ENCODE results near the gene ST6GALNAC5. TPM values are rescaled to one million over a fixed set of nuclear protein-coding genes. Genes with fewer than 3 reads are reported as not detected.

Gene ST6GALNAC5
- total and polyA plus RNA-seq, 2 of the 13 experiments (the other 11 are each of a cell fraction or from before 2014, with no cell fraction given) = not detected

DNA sequence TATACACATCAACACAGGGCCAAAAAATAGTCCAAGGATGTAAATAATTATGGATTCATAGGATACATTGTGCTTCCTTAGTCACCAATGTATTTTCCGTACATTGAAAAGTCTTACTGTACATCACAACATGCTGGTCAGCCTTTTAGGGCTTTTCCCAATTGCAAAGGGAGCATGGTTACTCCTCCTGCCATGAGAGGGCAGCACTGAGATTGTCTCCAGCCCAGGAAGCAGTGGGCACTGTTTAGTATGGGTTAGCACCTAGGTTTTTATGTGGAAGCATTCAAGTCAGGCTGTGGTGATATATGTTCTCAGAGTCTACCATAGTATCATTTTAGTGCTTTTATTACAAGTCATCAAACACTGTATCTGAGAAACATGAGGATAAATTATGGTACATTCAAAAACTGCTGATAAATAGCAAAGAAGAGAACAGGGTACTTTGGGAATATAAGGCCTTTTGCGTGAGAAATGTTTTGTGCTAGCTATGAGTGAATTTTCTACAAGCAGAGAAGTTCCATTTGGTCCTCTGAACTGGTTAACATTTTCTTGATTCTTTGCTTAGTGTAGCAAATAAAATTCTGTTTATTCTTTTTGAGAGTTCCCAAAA lies 34.0 kb downstream of the ST6GALNAC5 start (continued):
- no peak for TF ChIP-seq HHEX (CRISPR knock-in tag; IDR thresholded peaks at IDR 0.05)
- TF ChIP-seq ZNF724P (CRISPR knock-in tag; IDR thresholded peaks at IDR 0.05; ENCODE audit: borderline replicate concordance) = no peak

DNA sequence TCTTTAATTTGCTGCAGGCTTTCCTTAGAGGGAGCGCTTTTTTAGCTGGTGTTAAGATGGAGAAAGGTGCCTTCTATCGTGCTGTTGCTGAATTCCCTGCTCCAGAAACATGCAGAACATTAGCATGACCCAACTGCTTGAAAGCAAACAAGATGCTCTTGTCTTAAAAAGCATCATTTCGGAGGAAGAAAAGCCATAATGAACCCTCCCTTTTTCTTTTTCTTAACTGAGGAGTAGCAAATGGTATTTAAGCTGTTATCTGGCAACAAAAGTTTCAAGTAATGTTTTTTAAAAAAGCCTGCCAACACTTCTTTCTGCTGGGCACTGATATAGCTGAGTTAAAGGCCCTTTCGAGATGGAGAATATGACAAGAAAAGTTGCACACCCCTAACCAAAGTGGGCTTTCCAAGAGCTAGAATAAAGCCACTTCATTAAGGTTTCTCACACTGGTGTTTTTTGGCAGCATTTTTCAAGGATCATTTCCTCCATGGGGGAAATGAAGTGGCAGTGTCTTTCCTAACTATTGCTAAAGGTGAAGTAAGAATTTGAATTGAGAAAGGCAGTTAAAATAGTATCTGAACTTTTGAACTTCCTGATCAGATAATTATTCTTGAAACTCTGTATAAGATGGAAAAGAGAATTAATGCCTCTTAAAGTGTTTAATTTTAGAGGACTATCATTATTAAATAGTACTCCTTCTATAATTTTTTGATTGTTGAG lies 38.8 kb downstream of the ST6GALNAC5 start:
- Histone ChIP-seq H3K79me2 (ENCODE audit: insufficient read depth, low read length) (no peaks in the 10 kb centered on the region), H3K4me3 (replicated peaks in 1 of 3; ENCODE audit: insufficient read depth in 1 of 3, low read depth in 2 of 3, low read length in 3 of 3) (no peak overlapping the region), H4K20me1 (ENCODE audit: insufficient read depth, low read length) (no peaks in the 10 kb centered on the region), H3K9me3 (ENCODE audit: low read length) (no peaks in the 10 kb centered on the region), H2AFZ (ENCODE audit: low read length) (no peak overlapping the region), H3K27me3 (ENCODE audit: control insufficient read depth in 1 of 2, insufficient read depth in 2 of 2, low read length in 2 of 2) (no peaks in the 10 kb centered on the region; a peak in 1 of 5 replicates), H3K27ac (ENCODE audit: extremely low read length, insufficient read depth, low read length) (no peak overlapping the region), H3K9ac (ENCODE audit: insufficient read depth, low read depth, low read length) (no peak overlapping the region), H3K36me3 (replicated peaks in 1 of 2; ENCODE audit: control insufficient read depth in 1 of 2, insufficient read depth in 2 of 2, low read length in 2 of 2) (no peaks in the 10 kb centered on the region), H3K4me1 (ENCODE audit: insufficient read depth, low read length) (no peaks in the 10 kb centered on the region), H3K4me2 (ENCODE audit: low read depth, low read length) (no peak overlapping the region)
- POLR2A ChIA-PET = no interaction called here
- BruUV-seq (replicated peaks) = no TSS peak
- FAIRE-seq (no peak), ATAC-seq (no peak), DNase-seq (ENCODE audit: low spot score) (no peak)
- WGBS (ENCODE audit: low lambda C conversion rate) = 0% methylated on average over 4 of the region's 4 CpGs
- in situ Hi-C loops (cut with HindIII; ENCODE audit: extremely low pct_ligation_motif_present, low pct_unique_long_range_greater_than_20kb) = loop anchor here (10.0 kb wide), 1 partner anchor 219 kb away; no protein-coding TSS in a partner anchor
- CTCF ChIA-PET (ENCODE audit: low intra/inter-chr PET ratio, low total read pairs) = no interaction called here
- intact Hi-C loops (cut with micrococcal nuclease; ENCODE audit: unreplicated experiment) = no loop called here
- TF ChIP-seq, protein P1, sequence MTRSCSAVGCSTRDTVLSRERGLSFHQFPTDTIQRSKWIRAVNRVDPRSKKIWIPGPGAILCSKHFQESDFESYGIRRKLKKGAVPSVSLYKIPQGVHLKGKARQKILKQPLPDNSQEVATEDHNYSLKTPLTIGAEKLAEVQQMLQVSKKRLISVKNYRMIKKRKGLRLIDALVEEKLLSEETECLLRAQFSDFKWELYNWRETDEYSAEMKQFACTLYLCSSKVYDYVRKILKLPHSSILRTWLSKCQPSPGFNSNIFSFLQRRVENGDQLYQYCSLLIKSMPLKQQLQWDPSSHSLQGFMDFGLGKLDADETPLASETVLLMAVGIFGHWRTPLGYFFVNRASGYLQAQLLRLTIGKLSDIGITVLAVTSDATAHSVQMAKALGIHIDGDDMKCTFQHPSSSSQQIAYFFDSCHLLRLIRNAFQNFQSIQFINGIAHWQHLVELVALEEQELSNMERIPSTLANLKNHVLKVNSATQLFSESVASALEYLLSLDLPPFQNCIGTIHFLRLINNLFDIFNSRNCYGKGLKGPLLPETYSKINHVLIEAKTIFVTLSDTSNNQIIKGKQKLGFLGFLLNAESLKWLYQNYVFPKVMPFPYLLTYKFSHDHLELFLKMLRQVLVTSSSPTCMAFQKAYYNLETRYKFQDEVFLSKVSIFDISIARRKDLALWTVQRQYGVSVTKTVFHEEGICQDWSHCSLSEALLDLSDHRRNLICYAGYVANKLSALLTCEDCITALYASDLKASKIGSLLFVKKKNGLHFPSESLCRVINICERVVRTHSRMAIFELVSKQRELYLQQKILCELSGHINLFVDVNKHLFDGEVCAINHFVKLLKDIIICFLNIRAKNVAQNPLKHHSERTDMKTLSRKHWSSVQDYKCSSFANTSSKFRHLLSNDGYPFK (CRISPR knock-in tag; IDR thresholded peaks at IDR 0.05; ENCODE audit: borderline replicate concordance) = no peak
- TF ChIP-seq ZFP41 (CRISPR knock-in tag; IDR thresholded peaks at IDR 0.05; ENCODE audit: borderline replicate concordance) = no peak
- no peak for TF ChIP-seq PLRG1 (conservative IDR thresholded peaks at IDR 0.05)
- TF ChIP-seq, protein P2, sequence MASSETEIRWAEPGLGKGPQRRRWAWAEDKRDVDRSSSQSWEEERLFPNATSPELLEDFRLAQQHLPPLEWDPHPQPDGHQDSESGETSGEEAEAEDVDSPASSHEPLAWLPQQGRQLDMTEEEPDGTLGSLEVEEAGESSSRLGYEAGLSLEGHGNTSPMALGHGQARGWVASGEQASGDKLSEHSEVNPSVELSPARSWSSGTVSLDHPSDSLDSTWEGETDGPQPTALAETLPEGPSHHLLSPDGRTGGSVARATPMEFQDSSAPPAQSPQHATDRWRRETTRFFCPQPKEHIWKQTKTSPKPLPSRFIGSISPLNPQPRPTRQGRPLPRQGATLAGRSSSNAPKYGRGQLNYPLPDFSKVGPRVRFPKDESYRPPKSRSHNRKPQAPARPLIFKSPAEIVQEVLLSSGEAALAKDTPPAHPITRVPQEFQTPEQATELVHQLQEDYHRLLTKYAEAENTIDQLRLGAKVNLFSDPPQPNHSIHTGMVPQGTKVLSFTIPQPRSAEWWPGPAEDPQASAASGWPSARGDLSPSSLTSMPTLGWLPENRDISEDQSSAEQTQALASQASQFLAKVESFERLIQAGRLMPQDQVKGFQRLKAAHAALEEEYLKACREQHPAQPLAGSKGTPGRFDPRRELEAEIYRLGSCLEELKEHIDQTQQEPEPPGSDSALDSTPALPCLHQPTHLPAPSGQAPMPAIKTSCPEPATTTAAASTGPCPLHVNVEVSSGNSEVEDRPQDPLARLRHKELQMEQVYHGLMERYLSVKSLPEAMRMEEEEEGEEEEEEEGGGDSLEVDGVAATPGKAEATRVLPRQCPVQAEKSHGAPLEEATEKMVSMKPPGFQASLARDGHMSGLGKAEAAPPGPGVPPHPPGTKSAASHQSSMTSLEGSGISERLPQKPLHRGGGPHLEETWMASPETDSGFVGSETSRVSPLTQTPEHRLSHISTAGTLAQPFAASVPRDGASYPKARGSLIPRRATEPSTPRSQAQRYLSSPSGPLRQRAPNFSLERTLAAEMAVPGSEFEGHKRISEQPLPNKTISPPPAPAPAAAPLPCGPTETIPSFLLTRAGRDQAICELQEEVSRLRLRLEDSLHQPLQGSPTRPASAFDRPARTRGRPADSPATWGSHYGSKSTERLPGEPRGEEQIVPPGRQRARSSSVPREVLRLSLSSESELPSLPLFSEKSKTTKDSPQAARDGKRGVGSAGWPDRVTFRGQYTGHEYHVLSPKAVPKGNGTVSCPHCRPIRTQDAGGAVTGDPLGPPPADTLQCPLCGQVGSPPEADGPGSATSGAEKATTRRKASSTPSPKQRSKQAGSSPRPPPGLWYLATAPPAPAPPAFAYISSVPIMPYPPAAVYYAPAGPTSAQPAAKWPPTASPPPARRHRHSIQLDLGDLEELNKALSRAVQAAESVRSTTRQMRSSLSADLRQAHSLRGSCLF (CRISPR knock-in tag; IDR thresholded peaks at IDR 0.05; ENCODE audit: borderline replicate concordance) = no peak
- TF ChIP-seq, protein P3, sequence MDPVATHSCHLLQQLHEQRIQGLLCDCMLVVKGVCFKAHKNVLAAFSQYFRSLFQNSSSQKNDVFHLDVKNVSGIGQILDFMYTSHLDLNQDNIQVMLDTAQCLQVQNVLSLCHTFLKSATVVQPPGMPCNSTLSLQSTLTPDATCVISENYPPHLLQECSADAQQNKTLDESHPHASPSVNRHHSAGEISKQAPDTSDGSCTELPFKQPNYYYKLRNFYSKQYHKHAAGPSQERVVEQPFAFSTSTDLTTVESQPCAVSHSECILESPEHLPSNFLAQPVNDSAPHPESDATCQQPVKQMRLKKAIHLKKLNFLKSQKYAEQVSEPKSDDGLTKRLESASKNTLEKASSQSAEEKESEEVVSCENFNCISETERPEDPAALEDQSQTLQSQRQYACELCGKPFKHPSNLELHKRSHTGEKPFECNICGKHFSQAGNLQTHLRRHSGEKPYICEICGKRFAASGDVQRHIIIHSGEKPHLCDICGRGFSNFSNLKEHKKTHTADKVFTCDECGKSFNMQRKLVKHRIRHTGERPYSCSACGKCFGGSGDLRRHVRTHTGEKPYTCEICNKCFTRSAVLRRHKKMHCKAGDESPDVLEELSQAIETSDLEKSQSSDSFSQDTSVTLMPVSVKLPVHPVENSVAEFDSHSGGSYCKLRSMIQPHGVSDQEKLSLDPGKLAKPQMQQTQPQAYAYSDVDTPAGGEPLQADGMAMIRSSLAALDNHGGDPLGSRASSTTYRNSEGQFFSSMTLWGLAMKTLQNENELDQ (CRISPR knock-in tag; IDR thresholded peaks at IDR 0.05; ENCODE audit: borderline replicate concordance) = no peak
- no peak for TF ChIP-seq TSC22D2 (CRISPR knock-in tag; IDR thresholded peaks at IDR 0.05; ENCODE audit: borderline replicate concordance)
- no peak for TF ChIP-seq ZNF12 (CRISPR knock-in tag; IDR thresholded peaks at IDR 0.05)
- TF ChIP-seq MBNL3 (CRISPR knock-in tag; conservative IDR thresholded peaks at IDR 0.05) = no peak
- TF ChIP-seq ZNF234 (CRISPR knock-in tag; conservative IDR thresholded peaks at IDR 0.05) = no peak

All from HepG2 (cell line).